OCI-LY3 (cell line): ENCODE results near the gene TSPYL2.

Source experiments
- CTCF ChIP-seq: fragments of 200-600, 300-600 bp; sonication (generic); IDR thresholded peaks from 2 replicates; pipeline ENCODE4 v1.5.1; 2014; ENCODE audit warnings: antibody characterized with exemption, low read length, low read depth
- EZH2phosphoT487 ChIP-seq: fragments of 200-600 bp; shearing (Covaris generic); IDR thresholded peaks from 2 replicates; pipeline ENCODE4 v1.6.1; 2018; ENCODE audit warnings: antibody characterized with exemption, mixed run types, low read depth

DNA sequence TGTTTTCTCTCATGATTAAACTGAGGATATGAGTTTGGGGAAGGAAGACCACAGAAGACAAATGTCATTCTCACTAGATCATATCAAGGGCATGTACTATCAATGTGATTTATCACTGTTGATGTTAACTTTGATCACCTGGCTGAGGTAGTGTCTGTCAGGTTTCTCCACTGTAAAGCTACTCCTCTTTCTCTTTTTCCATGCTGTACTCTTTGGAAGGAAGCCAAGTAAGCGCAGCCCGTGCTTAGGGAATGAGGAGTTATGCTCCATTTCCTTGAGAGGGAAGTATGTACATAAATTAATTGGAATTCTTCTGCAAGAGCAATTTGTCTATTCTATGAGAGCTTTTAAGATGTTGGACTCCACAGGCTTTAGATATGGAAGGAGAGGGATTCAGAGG is 7.8 kb downstream of the TSPYL2 start:
- TF ChIP-seq CTCF: no peak
- TF ChIP-seq EZH2phosphoT487: no peak
